Liver (tissue), 9 donors: ENCODE measurements around the gene TMEM175. TPM values are rescaled to one million over a fixed set of nuclear protein-coding genes. Genes with fewer than 3 reads are reported as not detected.

ENCODE experiments used
- DNase-seq: peaks from one replicate; pipeline ENCODE4 v3.0.0-alpha.2; 2017; ENCODE audit warnings: low spot score
- H3K27ac ChIP-seq, 2 donors: one replicate each; pipeline ENCODE4 v1.7.0; 2013; ENCODE audit warnings: inconsistent platforms in 2 of 2, low read length in 2 of 2, control low read depth in 1 of 2, low read depth in 1 of 2, mild to moderate bottlenecking in 1 of 2
- H3K27me3 ChIP-seq, 4 donors: one replicate each; pipeline versions ENCODE4 v1.6.1 to v1.7.0; 2013; ENCODE audit warnings: low read length in 3 of 4, inconsistent platforms in 1 of 4, mild to moderate bottlenecking in 1 of 4, moderate library complexity in 1 of 4; ENCODE audit not compliant: control insufficient read depth in 4 of 4, insufficient read depth in 4 of 4
- H3K36me3 ChIP-seq, 4 donors: one replicate each; pipeline versions ENCODE4 v1.6.1 to v1.7.0; 2013; ENCODE audit warnings: low read length in 3 of 4, mild to moderate bottlenecking in 3 of 4, low read depth in 1 of 4, moderate library complexity in 1 of 4; ENCODE audit not compliant: control insufficient read depth in 4 of 4, insufficient read depth in 3 of 4
- H3K4me1 ChIP-seq, 4 donors: one replicate each; pipeline versions ENCODE4 v1.6.1 to v1.7.0; 2013; ENCODE audit warnings: low read length in 3 of 4, mild to moderate bottlenecking in 3 of 4, moderate library complexity in 1 of 4; ENCODE audit not compliant: control insufficient read depth in 4 of 4, insufficient read depth in 4 of 4
- H3K4me3 ChIP-seq, 3 donors: one replicate each; pipeline versions ENCODE4 v1.6.1 to v1.7.0; 2013; ENCODE audit warnings: low read length in 3 of 3, control low read depth in 1 of 3, low read depth in 1 of 3, mild to moderate bottlenecking in 1 of 3
- H3K9ac ChIP-seq, 2 donors: one replicate each; pipeline ENCODE4 v1.7.0; 2013; ENCODE audit warnings: low read length in 2 of 2, mild to moderate bottlenecking in 2 of 2, moderate library complexity in 2 of 2, control low read depth in 1 of 2, low read depth in 1 of 2
- H3K9me3 ChIP-seq, 4 donors: one replicate each; pipeline versions ENCODE4 v1.6.1 to v1.7.0; 2013; ENCODE audit warnings: low read length in 3 of 4; ENCODE audit not compliant: control insufficient read depth in 4 of 4
- ATF3 ChIP-seq: IDR thresholded peaks from 2 replicates; pipeline ENCODE4 v1.6.1; 2016; ENCODE audit warnings: antibody characterized with exemption
- CTCF ChIP-seq: fragments of 150-350 bp; IDR thresholded peaks from 2 replicates; pipeline ENCODE4 v1.5.1; 2017; ENCODE audit warnings: improper control_type of control experiment, low read depth, low read length; ENCODE audit not compliant: missing input control
- EGR1 ChIP-seq, 2 donors: IDR thresholded peaks; 2 replicates each; pipeline ENCODE4 v1.6.1; 2016 to 2018; ENCODE audit warnings: antibody characterized with exemption in 2 of 2, low read depth in 2 of 2
- FOXA1 ChIP-seq: IDR thresholded peaks from 2 replicates; pipeline ENCODE4 v1.6.1; 2016; ENCODE audit warnings: antibody characterized with exemption
- FOXA2 ChIP-seq: IDR thresholded peaks from 2 replicates; pipeline ENCODE4 v1.6.1; 2016; ENCODE audit warnings: antibody characterized with exemption
- HNF4A ChIP-seq, 2 donors: conservative IDR thresholded peaks; 2 replicates each; pipeline ENCODE4 v1.6.1; 2016; ENCODE audit warnings: antibody characterized with exemption in 2 of 2, mild to moderate bottlenecking in 2 of 2
- JUND ChIP-seq, 2 donors: IDR thresholded peaks; 2 replicates each; pipeline ENCODE4 v1.6.1; 2016; ENCODE audit warnings: antibody characterized with exemption in 2 of 2
- MAX ChIP-seq: IDR thresholded peaks from 2 replicates; pipeline ENCODE4 v1.6.1; 2016; ENCODE audit warnings: antibody characterized with exemption
- NR2F2 ChIP-seq: IDR thresholded peaks from 2 replicates; pipeline ENCODE4 v1.6.1; 2016; ENCODE audit warnings: antibody characterized with exemption
- RAD21 ChIP-seq, 2 donors: IDR thresholded peaks; 2 replicates each; pipeline ENCODE4 v1.6.1; 2016; ENCODE audit warnings: antibody characterized with exemption in 2 of 2, mild to moderate bottlenecking in 2 of 2
- REST ChIP-seq: IDR thresholded peaks from 2 replicates; pipeline ENCODE4 v1.6.1; 2016; ENCODE audit warnings: antibody characterized with exemption, mild to moderate bottlenecking
- RXRA ChIP-seq, 2 donors: IDR thresholded peaks; 2 replicates each; pipeline ENCODE4 v1.6.1; 2017 to 2018; ENCODE audit warnings: antibody characterized with exemption in 2 of 2, mild to moderate bottlenecking in 1 of 2
- SP1 ChIP-seq: IDR thresholded peaks from 2 replicates; pipeline ENCODE4 v1.6.1; 2018; ENCODE audit warnings: antibody characterized with exemption, mild to moderate bottlenecking
- TAF1 ChIP-seq: conservative IDR thresholded peaks from 2 replicates; pipeline ENCODE4 v1.6.1; 2016; ENCODE audit warnings: antibody characterized with exemption, mild to moderate bottlenecking
- YY1 ChIP-seq: IDR thresholded peaks from 2 replicates; pipeline ENCODE4 v1.6.1; 2016; ENCODE audit warnings: antibody characterized with exemption, mild to moderate bottlenecking
- ZBTB33 ChIP-seq: IDR thresholded peaks from 2 replicates; pipeline ENCODE4 v1.6.1; 2016; ENCODE audit warnings: antibody characterized with exemption
- WGBS: extraction: QIAGEN DNeasy Blood & Tissue Kit; methylation state at CpG from one replicate; pipeline ENCODE4 v1.1.7; 2013; 5-methylcytosine and 5-hydroxymethylcytosine counted together
- polyA plus RNA-seq, 2 donors: library from polyadenylated mRNA; stranded (reverse) in 1 of 2; unstranded in 1 of 2; fragments of 200-250 nt in 1 of 2; fragments of >200 nt in 1 of 2; fragmentation: Nextera tagmentation in 1 of 2; extraction: Ambion mirVana in 1 of 2; gene quantifications; one replicate each; pipeline versions ENCODE4 v1.2.1 to v1.2.3, GENCODE V29; 2013 to 2015
- total RNA-seq, 2 donors: library from RNA; depleted of rRNA; stranded (reverse); fragments of >200 nt; gene quantifications; one replicate each; pipeline ENCODE4 v1.2.3, GENCODE V29; 2014
- donor health status: healthy.
- donor health status: healthy.
- donor health status: healthy.
- donor health status: healthy.
- donor health status: healthy.

Gene TMEM175
- total and polyA plus RNA-seq, 4 donors, result 18.6 to 26.3 (median 25.5) TPM

- H3K36me3 ChIP-seq, result peaks cover 0 to 8% (median 4%) of the 10 kb centered on the region in 4 donors
- peaks cover 13 to 72% (median 51%) of the 10 kb centered on the region in 4 donors for H3K4me1 ChIP-seq
- no peaks in the 10 kb centered on the region for H3K27me3 ChIP-seq
- WGBS, result 95% methylated on average over 69 of the region's 69 CpGs
- H3K9ac ChIP-seq, result no peak overlapping the region
- H3K4me3 ChIP-seq, result no peak overlapping the region
- TF ChIP-seq ATF3 (no peak), EGR1 (IDR thresholded peaks at IDR 0.05; ENCODE audit: low read depth in 2 of 2) (no peak), MAX (no peak), NR2F2 (no peak), TAF1 (no peak), RXRA (IDR thresholded peaks at IDR 0.05) (no peak), FOXA2 (no peak), CTCF (no peak), SP1 (no peak), ZBTB33 (no peak), RAD21 (IDR thresholded peaks at IDR 0.05) (no peak), YY1 (no peak)
- H3K27ac ChIP-seq, result no peak overlapping the region
- H3K9me3 ChIP-seq, result no peaks in the 10 kb centered on the region
- DNase-seq, result no peak
Measured at GRCh38 chr4:988726-989721, 56.8 kb downstream of the TMEM175 start.

- Histone ChIP-seq H3K27ac (no peak overlapping the region), H3K4me1 (peaks cover 13 to 68% (median 44%) of the 10 kb centered on the region in 4 donors), H3K27me3 (no peaks in the 10 kb centered on the region), H3K9me3 (no peaks in the 10 kb centered on the region), H3K9ac (no peak overlapping the region), H3K36me3 (peaks cover 0 to 8% (median 4%) of the 10 kb centered on the region in 4 donors), H3K4me3 (no peak overlapping the region)
- 97% methylated on average over 58 of the region's 58 CpGs for WGBS
- TF ChIP-seq FOXA1, result no peak
- TF ChIP-seq EGR1 (IDR thresholded peaks at IDR 0.05; ENCODE audit: low read depth in 2 of 2), result no peak
- TF ChIP-seq FOXA2, result no peak
- no peak for TF ChIP-seq JUND (IDR thresholded peaks at IDR 0.05)
- TF ChIP-seq RXRA (IDR thresholded peaks at IDR 0.05), result no peak
- TF ChIP-seq HNF4A (conservative IDR thresholded peaks at IDR 0.05), result no peak
- no peak for TF ChIP-seq NR2F2
- TF ChIP-seq MAX, result no peak
- TF ChIP-seq YY1, result no peak
- TF ChIP-seq RAD21 (IDR thresholded peaks at IDR 0.05), result no peak
- no peak for TF ChIP-seq REST
- no peak for TF ChIP-seq CTCF
- no peak for DNase-seq
Measured at GRCh38 chr4:989722-990471, 57.6 kb downstream of the TMEM175 start.
